Right atrium auricular region (tissue), 2 donors: Measurements from ENCODE around the gene KBTBD7. TPM values are rescaled to one million over a fixed set of nuclear protein-coding genes. Genes with fewer than 3 reads are reported as not detected.

Experiments
- DNase-seq: peaks from one replicate; pipeline ENCODE4 v3.0.0-alpha.2; 2019; ENCODE audit warnings: low spot score
- H3K27ac ChIP-seq, 2 donors: fragments of 200-600 bp; sonication (generic); 1 replicate in 1 of 2; 2 replicates in 1 of 2; pipeline ENCODE4 v1.5.1; 2016 to 2019
- H3K27me3 ChIP-seq, 2 donors: fragments of 200-600 bp; sonication (generic); one replicate each; pipeline versions ENCODE4 v1.5.1 to v1.6.0; 2017 to 2019
- H3K36me3 ChIP-seq: fragments of 200-600 bp; sonication (generic); one replicate; pipeline ENCODE4 v1.5.1; 2016
- H3K4me1 ChIP-seq, 2 donors: fragments of 200-600 bp; sonication (generic); one replicate each; pipeline versions ENCODE4 v1.5.1 to v1.6.0; 2017 to 2019
- H3K4me3 ChIP-seq, 2 donors: fragments of 200-600 bp; sonication (generic); 1 replicate in 1 of 2; 2 replicates in 1 of 2; pipeline ENCODE4 v1.5.1; 2017 to 2019; ENCODE audit warnings: mild to moderate bottlenecking in 1 of 2, moderate library complexity in 1 of 2
- H3K9me3 ChIP-seq, 2 donors: fragments of 200-600 bp; sonication (generic); one replicate each; pipeline ENCODE4 v1.5.1; 2019
- CTCF ChIP-seq, 2 donors: fragments of 200-600 bp; sonication (generic); IDR thresholded peaks; one replicate each; pipeline ENCODE4 v1.5.1; 2019; ENCODE audit warnings: antibody characterized with exemption in 2 of 2
- total RNA-seq, 2 donors: library from RNA; depleted of rRNA; stranded (reverse); fragments of >200 nt; gene quantifications; one replicate each; pipeline ENCODE4 v1.1.0, GENCODE V29; 2016

Gene KBTBD7
- 1 to 10 TPM; 7.0 to 7.8 TPM for total RNA-seq

GRCh38 chr13:41193919-41194824, at the start of gene KBTBD7:
Gene KBTBD7, minus strand, starts transcription at chr13:41194569. Its CDS starts 312 bp downstream, at chr13:41194257.
- Histone ChIP-seq H3K27me3 (no peaks in the 10 kb centered on the region), H3K9me3 (no peaks in the 10 kb centered on the region), H3K27ac (peak within 1 kb of the TSS; percentile 89 to 93), H3K4me3 (peak within 1 kb of the TSS; percentile 73 to 74), H3K4me1 (peaks cover 0 to 20% of the 10 kb centered on the region in 2 donors), H3K36me3 (no peaks in the 10 kb centered on the region)
- peak; percentile 94 for DNase-seq
- peak in 1 of 2 donors; percentile 11 for TF ChIP-seq CTCF (IDR thresholded peaks at IDR 0.05)

- TF ChIP-seq CTCF (IDR thresholded peaks at IDR 0.05), result no peak
- no peak for DNase-seq
These were observed 47.3 kb upstream of the KBTBD7 start for GRCh38 chr13:41241626-41242025.

GRCh38 chr13:41236369-41236768, 42.0 kb upstream of the KBTBD7 start:
- Histone ChIP-seq H3K9me3 (no peaks in the 10 kb centered on the region), H3K4me1 (no peaks in the 10 kb centered on the region), H3K27me3 (no peaks in the 10 kb centered on the region), H3K36me3 (no peaks in the 10 kb centered on the region), H3K4me3 (no peak overlapping the region), H3K27ac (no peak overlapping the region)
- DNase-seq, result no peak
- no peak for TF ChIP-seq CTCF (IDR thresholded peaks at IDR 0.05)

More at GRCh38 chr13:41241626-41242025, 47.3 kb upstream of the KBTBD7 start:
- no peaks in the 10 kb centered on the region for H3K4me1 ChIP-seq
- H3K4me3 ChIP-seq, result no peak overlapping the region
- no peaks in the 10 kb centered on the region for H3K27me3 ChIP-seq
- H3K9me3 ChIP-seq, result no peaks in the 10 kb centered on the region
- H3K36me3 ChIP-seq, result no peaks in the 10 kb centered on the region
- H3K27ac ChIP-seq, result no peak overlapping the region

GRCh38 chr13:41232578-41233480, 38.5 kb upstream of the KBTBD7 start:
- Histone ChIP-seq H3K36me3 (no peaks in the 10 kb centered on the region), H3K4me3 (no peak overlapping the region), H3K27ac (no peak overlapping the region), H3K27me3 (no peaks in the 10 kb centered on the region), H3K4me1 (no peaks in the 10 kb centered on the region), H3K9me3 (no peaks in the 10 kb centered on the region)
- no peak for DNase-seq
- no peak for TF ChIP-seq CTCF (IDR thresholded peaks at IDR 0.05)

- Histone ChIP-seq H3K4me3 (no peak overlapping the region), H3K4me1 (no peaks in the 10 kb centered on the region), H3K27me3 (no peaks in the 10 kb centered on the region), H3K36me3 (no peaks in the 10 kb centered on the region), H3K27ac (no peak overlapping the region), H3K9me3 (no peaks in the 10 kb centered on the region)
- no peak for TF ChIP-seq CTCF (IDR thresholded peaks at IDR 0.05)
- DNase-seq, result no peak
These were observed 37.4 kb upstream of the KBTBD7 start for GRCh38 chr13:41231786-41232185.
